SU-DHL-6 (cell line): ENCODE results near the gene KIZ.

ENCODE experiments used
- H2AFZ ChIP-seq: fragments of 200-600 bp; sonication (generic); 2 replicates; pipeline ENCODE4 v1.6.1; 2014; ENCODE audit warnings: low read depth, mild to moderate bottlenecking, moderate library complexity, mixed read lengths, antibody characterized with exemption, low read length; ENCODE audit not compliant: severe bottlenecking
- H3F3A ChIP-seq: fragments of 200-600 bp; shearing (Covaris generic); 2 replicates; pipeline ENCODE4 v1.6.0; 2016; ENCODE audit warnings: antibody characterized with exemption, mild to moderate bottlenecking; ENCODE audit not compliant: insufficient read depth
- H3K27ac ChIP-seq: fragments of 200-600 bp; sonication (generic); 2 replicates; pipeline ENCODE4 v1.5.1; 2016; ENCODE audit warnings: low read depth, mild to moderate bottlenecking, low read length, moderate library complexity, mixed read lengths
- H3K27me3 ChIP-seq: fragments of 200-600 bp; sonication (generic), shearing (Covaris generic); 2 replicates; pipeline ENCODE4 v1.6.0; 2014; ENCODE audit warnings: mild to moderate bottlenecking, low read length
- H3K36me3 ChIP-seq: fragments of 200-600 bp; sonication (generic); 2 replicates; pipeline ENCODE4 v1.6.1; 2014; ENCODE audit warnings: mild to moderate bottlenecking, low read length, mixed read lengths
- H3K4me2 ChIP-seq: fragments of 300-600, 200-600 bp; shearing (Covaris generic), sonication (generic); 2 replicates; pipeline ENCODE4 v1.6.0; 2014; ENCODE audit warnings: low read length, low read depth, mild to moderate bottlenecking; ENCODE audit not compliant: poor library complexity, severe bottlenecking
- H3K4me3 ChIP-seq: fragments of 200-600 bp; sonication (generic); 2 replicates; pipeline ENCODE4 v1.5.1; 2014; ENCODE audit warnings: antibody characterized with exemption, low read length, mild to moderate bottlenecking, mixed read lengths; ENCODE audit not compliant: insufficient read depth, poor library complexity, severe bottlenecking
- H3K79me2 ChIP-seq: fragments of 200-600 bp; sonication (generic); 2 replicates; pipeline ENCODE4 v1.6.1; 2014; ENCODE audit warnings: mild to moderate bottlenecking, low read length, moderate library complexity; ENCODE audit not compliant: insufficient read depth
- H3K9ac ChIP-seq: fragments of 200-600 bp; sonication (generic); 2 replicates; pipeline ENCODE4 v1.7.0; 2014; ENCODE audit warnings: mild to moderate bottlenecking, low read length
- H3K9me2 ChIP-seq: fragments of 200-600 bp; sonication (generic); replicated peaks from 2 replicates; pipeline ENCODE4 v1.6.1; 2014; ENCODE audit warnings: low read length; ENCODE audit not compliant: insufficient read depth
- H3K9me3 ChIP-seq: fragments of 200-600 bp; sonication (generic); 2 replicates; pipeline ENCODE4 v1.6.1; 2014; ENCODE audit warnings: low read length, mixed read lengths; ENCODE audit not compliant: insufficient read depth
- H4K20me1 ChIP-seq: fragments of 200-600 bp; sonication (generic); 2 replicates; pipeline ENCODE4 v1.6.1; 2014; ENCODE audit warnings: low read depth, mild to moderate bottlenecking, antibody characterized with exemption, low read length, moderate library complexity, mixed read lengths
- EZH2phosphoT487 ChIP-seq: fragments of 200-600 bp; sonication (generic), shearing (Covaris generic); conservative IDR thresholded peaks from 2 replicates; pipeline ENCODE4 v1.6.1; 2018; ENCODE audit warnings: mild to moderate bottlenecking, antibody characterized with exemption, low read length, moderate library complexity, mixed read lengths
- TF ChIP-seq, protein P1 (sequence below): fragments of 200-600 bp; sonication (generic); IDR thresholded peaks from one replicate; pipeline ENCODE4 v1.5.1; 2017; ENCODE audit warnings: antibody characterized with exemption, mild to moderate bottlenecking, low read length, moderate library complexity; ENCODE audit not compliant: insufficient read depth, poor library complexity, severe bottlenecking

The KIZ gene

DNA sequence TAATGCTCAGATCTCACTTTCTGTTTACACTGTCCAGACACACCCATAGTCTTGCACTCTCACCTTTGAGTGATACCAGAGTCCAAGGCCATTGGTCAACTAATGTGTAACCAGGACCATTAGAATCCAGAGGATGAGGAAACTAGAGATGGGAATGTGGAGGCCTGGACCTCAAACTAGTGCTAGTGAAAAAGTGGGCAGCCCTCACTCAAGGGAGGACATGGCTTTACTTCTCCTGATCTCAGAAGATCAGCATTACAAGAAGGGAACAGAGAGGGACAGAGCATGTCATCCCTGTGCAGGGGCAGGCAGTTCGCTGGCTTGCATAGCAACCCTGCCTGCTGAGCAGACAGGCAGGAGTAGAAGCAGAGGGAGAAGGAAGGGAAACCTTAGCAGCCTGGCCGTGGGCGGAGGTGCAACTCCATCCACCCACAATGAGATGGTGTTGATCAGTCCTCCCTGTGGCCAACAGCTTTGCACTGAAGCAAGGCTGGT is 154.7 kb downstream of the KIZ start:
- no peak overlapping the region for H2AFZ ChIP-seq

DNA sequence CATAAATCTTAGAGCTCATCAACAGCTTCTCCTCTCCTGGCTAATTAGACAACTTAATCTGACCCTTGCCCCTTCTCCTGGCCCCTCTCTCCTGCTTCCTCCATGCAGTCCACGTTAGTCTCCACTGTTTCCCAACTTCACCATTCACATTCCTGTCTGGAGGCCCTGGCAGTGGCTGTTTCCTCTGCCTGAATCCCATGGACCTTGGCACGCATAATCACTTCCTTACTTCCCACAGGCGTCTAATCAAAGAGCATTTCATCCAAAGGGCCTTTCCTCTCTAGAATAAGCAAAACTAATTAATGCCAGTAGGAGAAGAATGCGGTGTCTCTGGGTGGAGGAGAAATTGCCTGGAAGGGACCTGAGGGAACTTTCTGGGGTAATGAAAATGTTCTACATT is 160.9 kb downstream of the KIZ start:
- H3K27me3 ChIP-seq: no peaks in the 10 kb centered on the region
- no peak overlapping the region for H3K9ac ChIP-seq
- TF ChIP-seq EZH2phosphoT487: no peak
- TF ChIP-seq, protein P1, sequence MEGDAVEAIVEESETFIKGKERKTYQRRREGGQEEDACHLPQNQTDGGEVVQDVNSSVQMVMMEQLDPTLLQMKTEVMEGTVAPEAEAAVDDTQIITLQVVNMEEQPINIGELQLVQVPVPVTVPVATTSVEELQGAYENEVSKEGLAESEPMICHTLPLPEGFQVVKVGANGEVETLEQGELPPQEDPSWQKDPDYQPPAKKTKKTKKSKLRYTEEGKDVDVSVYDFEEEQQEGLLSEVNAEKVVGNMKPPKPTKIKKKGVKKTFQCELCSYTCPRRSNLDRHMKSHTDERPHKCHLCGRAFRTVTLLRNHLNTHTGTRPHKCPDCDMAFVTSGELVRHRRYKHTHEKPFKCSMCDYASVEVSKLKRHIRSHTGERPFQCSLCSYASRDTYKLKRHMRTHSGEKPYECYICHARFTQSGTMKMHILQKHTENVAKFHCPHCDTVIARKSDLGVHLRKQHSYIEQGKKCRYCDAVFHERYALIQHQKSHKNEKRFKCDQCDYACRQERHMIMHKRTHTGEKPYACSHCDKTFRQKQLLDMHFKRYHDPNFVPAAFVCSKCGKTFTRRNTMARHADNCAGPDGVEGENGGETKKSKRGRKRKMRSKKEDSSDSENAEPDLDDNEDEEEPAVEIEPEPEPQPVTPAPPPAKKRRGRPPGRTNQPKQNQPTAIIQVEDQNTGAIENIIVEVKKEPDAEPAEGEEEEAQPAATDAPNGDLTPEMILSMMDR: no peak
- no peaks in the 10 kb centered on the region for H4K20me1 ChIP-seq
- H3F3A ChIP-seq: no peaks in the 10 kb centered on the region
- H3K4me2 ChIP-seq: no peak overlapping the region
- H2AFZ ChIP-seq: no peak overlapping the region
- H3K27ac ChIP-seq: no peak overlapping the region
- no peaks in the 10 kb centered on the region for H3K9me2 ChIP-seq
- H3K4me3 ChIP-seq: no peak overlapping the region
- no peaks in the 10 kb centered on the region for H3K79me2 ChIP-seq
- H3K9me3 ChIP-seq: no peaks in the 10 kb centered on the region
- H3K36me3 ChIP-seq: no peaks in the 10 kb centered on the region

More for the DNA sequence above, 154.7 kb downstream of the KIZ start:
- no peaks in the 10 kb centered on the region for H4K20me1 ChIP-seq
- no peak overlapping the region for H3K4me3 ChIP-seq
- no peak overlapping the region for H3K9ac ChIP-seq
- H3K9me3 ChIP-seq: no peaks in the 10 kb centered on the region
- no peak overlapping the region for H3K27ac ChIP-seq
- H3K79me2 ChIP-seq: no peaks in the 10 kb centered on the region
- H3K27me3 ChIP-seq: no peaks in the 10 kb centered on the region
- H3K36me3 ChIP-seq: no peaks in the 10 kb centered on the region
- no peak overlapping the region for H3K4me2 ChIP-seq
- no peaks in the 10 kb centered on the region for H3K9me2 ChIP-seq
- TF ChIP-seq EZH2phosphoT487: no peak
- TF ChIP-seq, protein P1: no peak
- H3F3A ChIP-seq: no peaks in the 10 kb centered on the region

DNA sequence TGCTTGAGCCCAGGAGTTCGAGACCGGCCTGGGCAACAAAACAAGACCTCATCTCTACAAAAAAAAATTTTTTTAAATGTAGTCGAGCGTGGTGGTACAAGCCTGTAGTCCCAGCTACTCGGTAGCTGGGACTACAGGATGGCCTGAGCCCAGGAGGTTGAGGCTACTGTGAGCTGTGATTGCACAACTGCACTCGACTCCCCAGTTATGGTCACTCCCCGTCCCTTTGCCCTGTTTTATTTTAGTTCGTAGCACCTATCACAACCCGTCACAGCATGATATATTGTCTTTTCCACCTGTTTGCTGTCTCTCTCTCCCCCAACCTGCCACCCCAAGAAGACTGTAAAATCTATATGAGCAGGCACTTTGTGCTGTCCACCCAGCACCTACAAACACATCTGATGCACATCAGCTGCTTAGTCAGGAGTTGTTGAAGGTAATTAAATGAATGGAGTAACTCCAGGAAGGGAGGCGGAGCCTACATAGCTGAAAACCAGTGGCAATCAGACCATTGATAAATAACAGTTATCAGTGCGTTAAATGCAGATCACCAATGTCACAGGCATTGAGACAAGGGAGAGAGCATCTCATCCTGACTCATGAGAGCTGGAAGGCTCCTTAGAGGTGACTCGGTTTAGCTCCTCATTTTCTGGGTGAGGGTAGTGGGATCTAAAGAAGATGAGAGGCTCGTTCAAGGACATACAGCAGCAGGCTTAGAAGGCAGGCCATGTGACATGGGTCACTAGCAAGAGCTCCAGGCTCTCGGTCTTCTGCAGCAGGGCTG is 162.9 kb downstream of the KIZ start:
- TF ChIP-seq EZH2phosphoT487: no peak
- TF ChIP-seq, protein P1: no peak
- H2AFZ ChIP-seq: no peak overlapping the region
- no peaks in the 10 kb centered on the region for H3K9me2 ChIP-seq
- no peak overlapping the region for H3K4me3 ChIP-seq
- no peaks in the 10 kb centered on the region for H4K20me1 ChIP-seq
- no peaks in the 10 kb centered on the region for H3K9me3 ChIP-seq
- H3K79me2 ChIP-seq: no peaks in the 10 kb centered on the region
- no peaks in the 10 kb centered on the region for H3K27me3 ChIP-seq
- no peaks in the 10 kb centered on the region for H3K36me3 ChIP-seq
- no peak overlapping the region for H3K4me2 ChIP-seq
- H3K9ac ChIP-seq: no peak overlapping the region
- no peak overlapping the region for H3K27ac ChIP-seq
- H3F3A ChIP-seq: no peaks in the 10 kb centered on the region
